Colonic mucosa (tissue), 4 donors: ENCODE results near the gene RASIP1. TPM values are rescaled to one million over a fixed set of nuclear protein-coding genes. Genes with fewer than 3 reads are reported as not detected.
A peak's percentile ranks its signal among the peaks of the same experiment; 100 is the strongest.

Source experiments
- DNase-seq: peaks from one replicate; pipeline ENCODE4 v3.0.0-alpha.2; 2020
- H3K27ac ChIP-seq: fragments of 200-600 bp; one replicate; pipeline ENCODE4 v1.8.0; 2021
- H3K27me3 ChIP-seq: fragments of 200-600 bp; one replicate; pipeline ENCODE4 v1.8.0; 2021
- H3K36me3 ChIP-seq: fragments of 200-600 bp; one replicate; pipeline ENCODE4 v1.8.0; 2021
- H3K4me1 ChIP-seq: fragments of 200-600 bp; one replicate; pipeline ENCODE4 v1.8.0; 2021; ENCODE audit warnings: mild to moderate bottlenecking
- H3K4me3 ChIP-seq: fragments of 200-600 bp; one replicate; pipeline ENCODE4 v1.8.0; 2021
- H3K9ac ChIP-seq, 2 donors: one replicate each; pipeline ENCODE4 v1.7.0; 2013; ENCODE audit warnings: control low read depth in 2 of 2, low read depth in 2 of 2, low read length in 2 of 2
- H3K9me3 ChIP-seq: fragments of 200-600 bp; one replicate; pipeline ENCODE4 v1.8.0; 2021
- intact Hi-C: fragments of 100-400 bp; cut with DNase I; formaldehyde crosslinking; loops from one replicate; pipeline ENCODE4 v1.14.1; 2022
- total RNA-seq, 2 donors: library from RNA; stranded (reverse); fragmentation: NEBNext Ultra II Directional in 1 of 2; extraction: Animal tissue kit (Norgen Biotek cat#: 25700) in 1 of 2; gene quantifications; one replicate each; pipeline ENCODE4 v1.2.1, GENCODE V29; 2021
- TF ChIP-seq, protein P1 (sequence below): fragments of 200-600 bp; IDR thresholded peaks from one replicate; pipeline ENCODE4 v1.8.0; 2022; ENCODE audit warnings: antibody characterized with exemption, mild to moderate bottlenecking
- donor health status: healthy.
- donor health status: DM: no; HTN: no; CAD: no.
- donor health status: DM: no; HTN: no; CAD: no.

RASIP1 gene
- total RNA-seq, 2 donors from 2014 or later: 2.2 to 4.8 TPM

DNA sequence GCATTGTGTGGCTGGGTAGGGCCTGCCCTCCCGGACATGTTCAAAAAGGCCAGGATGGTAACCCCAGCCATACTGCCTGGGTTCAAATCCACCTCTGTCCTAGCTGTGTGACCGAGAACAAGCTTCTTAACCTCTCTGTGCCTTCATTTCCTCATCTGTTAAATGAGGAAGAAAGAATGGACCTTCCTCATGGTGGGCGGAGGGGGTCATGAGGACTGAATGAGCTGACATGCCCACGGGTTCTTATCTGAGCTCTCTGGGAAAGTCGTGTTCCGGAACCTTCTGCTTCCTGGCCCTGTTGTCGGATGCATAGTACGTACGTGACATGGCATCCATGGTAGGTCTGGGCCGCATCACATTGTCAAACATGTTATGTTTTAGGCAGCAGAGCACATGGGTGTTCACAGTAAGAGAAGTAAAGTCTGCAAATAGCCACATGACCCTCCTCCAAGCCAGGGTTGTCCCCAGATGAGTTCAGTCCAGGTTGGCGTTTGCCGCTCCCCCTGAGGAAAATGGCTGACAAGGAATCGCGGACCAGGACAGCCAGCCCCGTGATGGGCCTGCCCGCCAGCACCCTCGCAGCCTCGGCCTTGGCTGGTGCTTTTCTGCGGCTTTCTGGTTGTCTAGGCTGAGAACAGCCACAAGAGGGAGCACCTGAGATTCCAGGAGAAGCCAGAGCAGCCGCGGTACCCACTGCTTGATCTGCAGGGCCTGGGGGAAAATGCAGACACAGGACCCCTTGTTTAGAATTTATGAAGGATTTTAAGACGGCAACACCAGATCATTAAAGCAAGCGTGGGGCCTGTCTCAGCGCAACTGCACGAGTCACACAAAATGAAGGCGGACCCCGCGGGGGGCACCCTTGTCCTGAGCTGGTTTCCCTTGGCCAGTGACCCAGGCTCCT lies 65.2 kb downstream of the RASIP1 start:
- Histone ChIP-seq H3K27ac (no peak overlapping the region), H3K9me3 (no peaks in the 10 kb centered on the region), H3K4me3 (no peak overlapping the region), H3K36me3 (no peaks in the 10 kb centered on the region), H3K27me3 (no peaks in the 10 kb centered on the region), H3K4me1 (peaks cover 3% of the 10 kb centered on the region), H3K9ac (peak overlapping the region in 1 of 2 donors; percentile 35)
- TF ChIP-seq, protein P1, sequence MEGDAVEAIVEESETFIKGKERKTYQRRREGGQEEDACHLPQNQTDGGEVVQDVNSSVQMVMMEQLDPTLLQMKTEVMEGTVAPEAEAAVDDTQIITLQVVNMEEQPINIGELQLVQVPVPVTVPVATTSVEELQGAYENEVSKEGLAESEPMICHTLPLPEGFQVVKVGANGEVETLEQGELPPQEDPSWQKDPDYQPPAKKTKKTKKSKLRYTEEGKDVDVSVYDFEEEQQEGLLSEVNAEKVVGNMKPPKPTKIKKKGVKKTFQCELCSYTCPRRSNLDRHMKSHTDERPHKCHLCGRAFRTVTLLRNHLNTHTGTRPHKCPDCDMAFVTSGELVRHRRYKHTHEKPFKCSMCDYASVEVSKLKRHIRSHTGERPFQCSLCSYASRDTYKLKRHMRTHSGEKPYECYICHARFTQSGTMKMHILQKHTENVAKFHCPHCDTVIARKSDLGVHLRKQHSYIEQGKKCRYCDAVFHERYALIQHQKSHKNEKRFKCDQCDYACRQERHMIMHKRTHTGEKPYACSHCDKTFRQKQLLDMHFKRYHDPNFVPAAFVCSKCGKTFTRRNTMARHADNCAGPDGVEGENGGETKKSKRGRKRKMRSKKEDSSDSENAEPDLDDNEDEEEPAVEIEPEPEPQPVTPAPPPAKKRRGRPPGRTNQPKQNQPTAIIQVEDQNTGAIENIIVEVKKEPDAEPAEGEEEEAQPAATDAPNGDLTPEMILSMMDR: peak; percentile 84
- intact Hi-C loops: loop anchor here (5.0 kb wide), 1 partner anchor 62 kb away; no protein-coding TSS in a partner anchor
- DNase-seq: peak; percentile 87

DNA sequence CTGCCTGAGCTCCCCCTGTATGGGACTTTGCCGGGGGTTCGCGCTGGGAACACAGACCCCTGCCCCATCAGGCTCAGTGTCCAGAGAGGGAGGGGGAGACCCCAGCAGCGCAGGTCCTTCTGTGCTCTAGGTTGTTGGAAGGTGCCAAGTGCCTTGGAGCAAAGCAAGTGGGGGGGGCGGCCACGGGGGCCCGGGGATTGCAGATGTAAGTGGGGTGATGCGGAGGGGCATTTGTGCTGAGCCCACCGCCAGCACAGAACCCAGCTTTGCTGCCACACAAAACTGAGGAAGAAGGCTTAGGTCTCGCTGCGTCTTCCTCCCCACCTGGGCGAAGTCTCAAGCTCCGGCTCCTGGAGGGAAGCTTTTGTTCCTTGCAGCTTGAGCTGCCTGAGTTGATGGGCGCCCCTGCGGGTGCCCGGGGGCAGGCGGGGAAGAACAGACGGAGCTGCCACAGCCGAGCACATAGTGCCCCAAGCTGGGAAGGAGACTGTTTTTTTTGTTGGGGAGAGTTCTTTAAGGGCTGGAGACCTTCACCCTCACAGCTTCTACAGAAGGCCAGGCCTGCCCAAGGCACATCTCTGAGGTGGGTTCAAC lies 66.1 kb downstream of the RASIP1 start:
- intact Hi-C loops: no loop called here

DNA sequence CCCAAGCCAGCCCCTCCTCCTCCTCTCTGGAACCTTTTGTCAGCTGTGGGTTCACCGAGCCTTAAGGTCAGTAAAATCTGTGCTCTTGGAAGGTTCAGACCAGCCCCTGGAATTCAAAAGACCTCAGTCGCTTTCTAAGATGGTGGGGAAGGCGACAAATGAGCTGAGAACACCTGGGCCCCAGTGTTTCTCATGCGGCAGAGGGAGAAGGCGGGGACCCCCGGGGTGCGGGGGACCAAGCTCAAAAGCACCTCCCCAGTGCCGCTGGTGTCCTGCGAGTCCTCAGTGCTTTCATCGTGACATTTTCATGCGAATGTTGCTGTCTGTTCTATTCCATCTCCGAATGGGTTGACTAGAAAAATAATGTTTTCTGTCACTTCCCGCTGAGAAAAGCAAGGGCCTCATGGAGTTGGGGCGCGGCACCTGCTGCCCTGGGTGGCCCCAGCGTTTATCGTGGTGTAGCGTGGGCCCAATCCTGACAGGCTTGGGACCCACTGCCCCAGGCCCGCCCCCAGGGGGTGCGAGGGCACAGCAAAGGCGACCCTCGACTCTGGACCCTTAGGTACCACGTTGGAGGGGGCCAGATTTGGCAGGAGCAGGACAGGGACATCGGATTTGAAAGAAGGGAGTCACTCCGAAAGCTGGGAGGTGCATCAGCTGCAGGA lies 66.8 kb downstream of the RASIP1 start:
- intact Hi-C loops: no loop called here
- TF ChIP-seq, protein P1: no peak
- Histone ChIP-seq H3K9ac (no peak overlapping the region), H3K36me3 (no peaks in the 10 kb centered on the region), H3K4me1 (peaks cover 3% of the 10 kb centered on the region), H3K4me3 (no peak overlapping the region), H3K27me3 (no peaks in the 10 kb centered on the region), H3K27ac (no peak overlapping the region), H3K9me3 (no peaks in the 10 kb centered on the region)
- DNase-seq: no peak

More for the DNA sequence above, 66.1 kb downstream of the RASIP1 start:
- Histone ChIP-seq H3K4me1 (peaks cover 3% of the 10 kb centered on the region), H3K27me3 (no peaks in the 10 kb centered on the region), H3K9ac (no peak overlapping the region), H3K36me3 (no peaks in the 10 kb centered on the region), H3K4me3 (no peak overlapping the region), H3K9me3 (no peaks in the 10 kb centered on the region), H3K27ac (no peak overlapping the region)
- no peak for DNase-seq
- TF ChIP-seq, protein P1: no peak

DNA sequence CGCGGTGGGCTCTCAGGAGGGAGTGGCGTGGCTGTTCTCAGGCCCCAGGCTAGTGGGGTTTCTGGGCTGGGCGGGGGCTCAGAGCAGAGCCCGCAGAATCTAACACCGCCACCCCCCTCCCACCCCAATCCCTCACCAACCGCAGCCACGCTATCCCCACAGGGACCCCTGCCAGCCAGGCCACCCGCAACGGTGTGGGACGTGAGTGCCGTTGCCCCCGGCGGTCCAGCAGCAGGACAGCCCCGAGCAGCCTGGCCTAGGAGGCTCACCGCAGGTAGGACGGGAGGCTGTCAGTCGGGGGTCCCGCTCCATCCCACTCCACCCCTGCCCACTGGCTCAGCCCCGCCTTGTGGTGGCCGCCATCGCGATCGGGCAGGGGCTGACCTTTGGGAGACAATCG lies 67.4 kb downstream of the RASIP1 start, which contains the start of gene NTN5:
TSS of gene NTN5 (minus strand) at position 24 of the 400 bp plus-strand sequence. CDS start 2,031 bp downstream, outside the sequence.
- TF ChIP-seq, protein P1: no peak
- Histone ChIP-seq H3K9ac (no peak within 1 kb of the TSS), H3K4me3 (no peak within 1 kb of the TSS), H3K27me3 (no peaks in the 10 kb centered on the region), H3K4me1 (no peaks in the 10 kb centered on the region), H3K36me3 (no peaks in the 10 kb centered on the region), H3K27ac (no peak within 1 kb of the TSS), H3K9me3 (no peaks in the 10 kb centered on the region)
- intact Hi-C loops: no loop called here
- no peak for DNase-seq

- TF ChIP-seq, protein P1: no peak
- H3K27me3 ChIP-seq: no peaks in the 10 kb centered on the region
- H3K27ac ChIP-seq: no peak overlapping the region
- H3K36me3 ChIP-seq: no peaks in the 10 kb centered on the region
- DNase-seq: no peak
- no peaks in the 10 kb centered on the region for H3K4me1 ChIP-seq
- no peak overlapping the region for H3K9ac ChIP-seq
- H3K4me3 ChIP-seq: no peak overlapping the region
- no peaks in the 10 kb centered on the region for H3K9me3 ChIP-seq
- intact Hi-C loops: no loop called here
Observed at GRCh38 chr19:48671446-48671995, 68.9 kb downstream of the RASIP1 start.
